HT1080 (cell line): ENCODE data around the gene ZBTB24. TPM values are rescaled to one million over a fixed set of nuclear protein-coding genes. Genes with fewer than 3 reads are reported as not detected.
"Not testable (repeated sequence)": the region's sequence is repeated elsewhere in the genome, so short reads cannot be mapped to it uniquely, and the experiment has no call there.

Experiments
- DNase-seq: peaks from one replicate; pipeline ENCODE4 v3.0.0-alpha.2; 2015; ENCODE audit warnings: low read depth
- polyA plus RNA-seq, 2 experiments: library from polyadenylated mRNA; depleted of rRNA; stranded (reverse); fragments of >200 nt; gene quantifications; 2 replicates each; pipeline ENCODE4 v1.2.3, GENCODE V29; 2015
- total RNA-seq: library from RNA; depleted of rRNA; stranded (reverse); fragments of >200 nt; shearing (Covaris generic); gene quantifications from 2 replicates; pipeline ENCODE4 v1.2.3, GENCODE V29; 2014; rRNA removed

Gene ZBTB24
- total RNA-seq, result 9.6 and 10.8 TPM in 2 replicates
- polyA plus RNA-seq (2015; cell fraction: cytosol; rRNA removed), result 5.9 and 6.6 TPM in 2 replicates
- 8.2 and 9.1 TPM in 2 replicates for polyA plus RNA-seq (2015; cell fraction: nucleus; rRNA removed)

DNA sequence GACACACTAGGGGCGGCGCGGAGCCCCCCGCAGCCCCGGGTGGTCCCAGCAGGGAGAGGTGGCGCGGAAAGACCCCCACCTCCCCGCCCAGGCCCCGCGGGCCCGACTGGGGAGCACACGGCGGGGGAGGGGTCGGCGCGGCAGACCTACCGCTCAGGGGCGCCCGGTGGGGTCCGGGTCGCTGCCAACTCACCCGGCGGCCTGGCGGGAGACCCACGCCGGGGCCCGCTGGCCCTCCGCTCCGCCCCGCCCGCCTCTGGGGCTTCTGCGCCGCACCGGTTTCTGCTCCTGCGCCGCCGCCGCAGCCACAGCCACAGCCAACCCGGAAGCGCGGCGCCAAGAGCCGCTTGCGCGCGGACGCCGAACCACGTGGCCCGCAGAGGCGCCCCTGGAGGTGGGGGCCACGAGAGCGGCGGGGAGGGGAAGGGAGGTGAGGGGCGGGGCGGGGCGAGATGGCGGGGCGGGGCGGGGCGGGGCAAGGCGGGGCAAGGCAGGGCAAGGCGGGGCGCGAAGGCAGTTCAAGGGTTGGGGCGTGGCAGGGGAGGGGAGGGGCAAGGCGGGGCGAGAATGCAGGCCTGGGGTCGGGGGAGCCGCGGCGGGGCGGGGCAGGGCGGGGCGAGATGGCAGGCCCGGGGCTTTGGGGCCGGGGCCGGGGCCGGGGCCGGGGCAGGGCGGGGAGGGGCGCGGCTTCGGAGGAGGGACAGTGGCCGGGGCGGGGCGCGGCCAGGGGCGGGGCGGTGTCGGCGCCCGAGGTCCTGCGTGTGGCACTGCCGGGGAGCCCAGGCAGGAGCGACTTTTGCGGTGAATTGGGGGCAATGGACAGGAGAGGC is at the start of gene ZBTB24:
Gene ZBTB24, minus strand, starts transcription at position 315 of the 830 bp plus-strand sequence. CDS start 1,193 bp downstream, outside the sequence.
- DNase-seq, result peak; percentile 76

DNA sequence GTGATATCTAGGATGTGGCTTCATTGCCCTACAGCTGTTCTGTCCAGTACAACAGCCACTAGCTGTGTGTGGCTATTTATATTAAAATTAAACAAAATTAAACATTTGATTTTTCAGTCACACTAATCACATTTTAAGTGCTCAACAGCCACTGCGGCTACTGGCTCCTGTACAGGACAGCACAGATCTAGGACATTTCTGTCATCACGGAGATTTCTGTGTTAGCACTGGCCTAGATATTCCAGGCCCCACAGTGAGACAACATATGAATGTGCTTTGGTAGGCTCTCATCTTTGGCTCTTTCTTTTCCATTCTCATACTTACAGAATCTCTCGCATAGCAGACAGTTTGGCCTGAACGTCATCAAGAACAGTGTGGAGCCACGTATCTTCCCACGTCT is 48.4 kb upstream of the ZBTB24 start:
- DNase-seq, result no peak

DNA sequence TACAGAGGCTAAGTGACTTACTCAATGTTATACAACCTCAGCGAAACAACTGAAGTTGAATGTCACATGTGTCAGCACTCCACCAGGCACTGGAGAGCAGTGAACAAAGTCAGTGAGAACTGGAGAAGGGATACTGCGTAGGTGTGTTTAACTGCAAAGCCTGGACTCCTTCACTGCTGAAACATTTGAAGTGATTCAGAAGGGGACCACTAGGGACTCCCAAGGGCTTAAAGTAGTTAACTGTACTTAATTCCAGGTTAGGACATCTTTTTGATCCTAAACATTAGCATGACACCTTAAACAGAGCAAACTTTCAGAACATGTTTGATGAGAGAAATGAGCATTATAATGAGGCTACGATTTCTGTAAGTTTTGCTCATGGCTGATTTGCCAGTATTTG is 45.0 kb upstream of the ZBTB24 start:
- DNase-seq, result no peak

DNA sequence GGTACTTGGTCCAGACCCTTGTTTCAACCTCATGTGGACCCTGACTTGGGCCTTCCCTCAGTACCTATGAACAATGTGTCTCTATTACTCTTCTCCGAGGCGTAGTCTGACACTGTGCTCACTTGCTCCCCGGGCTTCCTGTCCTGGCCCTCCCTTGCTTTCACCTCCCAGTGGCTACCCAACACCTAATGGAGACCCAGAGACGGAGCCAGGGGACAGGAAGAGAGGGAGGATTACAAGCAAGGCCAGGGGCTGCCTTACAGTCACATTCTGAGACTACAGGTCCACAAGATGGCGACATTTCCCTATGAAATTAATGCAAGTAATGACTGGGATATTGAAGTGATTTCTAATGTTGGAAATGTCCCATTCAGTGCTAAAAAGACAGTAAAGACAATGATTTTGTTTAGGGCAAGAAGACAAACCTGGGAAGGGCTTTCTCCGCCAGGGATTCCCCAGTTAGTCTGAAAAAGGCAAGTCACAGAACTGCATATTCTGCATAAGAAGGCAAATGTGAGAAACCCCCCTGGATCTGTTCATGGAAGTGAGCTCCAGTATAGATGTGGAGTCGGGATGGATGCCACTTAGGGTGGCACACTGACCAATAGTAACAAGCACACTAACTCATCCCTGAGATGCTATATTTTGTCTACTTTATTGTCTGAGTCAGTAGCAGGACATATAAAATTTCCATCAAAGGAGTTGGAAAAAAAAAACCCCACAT is 44.0 kb upstream of the ZBTB24 start:
- peak; percentile 56 for DNase-seq

DNA sequence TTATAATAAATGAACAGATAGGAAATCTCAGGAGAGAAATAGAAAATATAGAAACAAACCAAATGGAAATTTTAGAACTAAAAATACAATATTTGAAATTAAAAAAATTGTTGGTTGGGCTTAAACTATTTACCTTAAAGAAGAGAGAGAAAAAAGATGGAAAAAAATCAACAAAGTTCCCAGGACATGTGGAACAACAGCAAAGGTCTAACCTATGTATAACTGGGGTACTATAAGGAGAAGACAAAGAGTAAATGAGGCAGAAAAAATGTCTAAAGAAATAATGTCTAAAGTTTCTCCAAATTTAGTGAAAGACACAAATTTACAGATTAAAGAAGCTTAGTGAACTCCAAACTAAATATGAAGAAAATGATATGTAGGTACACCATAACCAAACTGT is 41.1 kb upstream of the ZBTB24 start:
- DNase-seq, result no peak

DNA sequence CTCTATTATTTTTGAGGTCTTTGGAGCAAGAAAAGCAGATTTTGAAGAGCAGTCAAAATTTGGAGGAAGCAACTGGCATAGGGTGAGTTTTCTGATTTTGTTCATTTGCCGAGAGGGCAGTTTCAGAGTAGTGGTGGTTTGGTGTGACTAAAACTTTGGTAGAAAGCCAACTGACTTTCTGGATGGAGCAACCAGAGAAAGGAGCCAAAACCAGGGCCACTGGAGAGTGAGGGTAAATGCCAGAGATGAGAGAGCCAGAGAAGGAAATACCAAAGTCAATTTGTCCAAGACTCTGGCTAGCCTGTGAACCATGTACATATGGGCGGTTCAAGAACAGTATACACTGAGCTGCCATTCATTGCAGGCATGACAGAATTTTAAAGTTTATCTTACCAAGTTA is 40.5 kb upstream of the ZBTB24 start:
- peak; percentile 64 for DNase-seq

DNA sequence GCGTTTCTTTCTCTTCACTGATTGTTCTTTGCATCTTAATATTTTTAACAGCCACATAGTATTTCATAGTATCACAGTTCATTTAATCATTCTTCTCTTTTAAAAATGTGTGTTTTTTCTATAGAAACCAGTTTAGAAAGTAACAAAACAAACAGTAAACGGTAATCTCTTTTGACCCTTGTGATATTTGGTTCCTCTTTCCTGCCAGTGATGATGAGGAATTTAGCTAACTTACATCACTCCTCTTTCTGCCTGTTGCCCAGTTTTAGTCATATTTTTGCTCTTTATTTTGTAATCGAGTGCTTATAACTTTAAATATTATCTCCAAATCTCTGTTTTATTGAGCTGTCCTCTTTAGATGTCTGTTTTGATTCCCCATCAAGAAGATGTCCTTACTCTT is 38.1 kb upstream of the ZBTB24 start:
- DNase-seq, result no peak

DNA sequence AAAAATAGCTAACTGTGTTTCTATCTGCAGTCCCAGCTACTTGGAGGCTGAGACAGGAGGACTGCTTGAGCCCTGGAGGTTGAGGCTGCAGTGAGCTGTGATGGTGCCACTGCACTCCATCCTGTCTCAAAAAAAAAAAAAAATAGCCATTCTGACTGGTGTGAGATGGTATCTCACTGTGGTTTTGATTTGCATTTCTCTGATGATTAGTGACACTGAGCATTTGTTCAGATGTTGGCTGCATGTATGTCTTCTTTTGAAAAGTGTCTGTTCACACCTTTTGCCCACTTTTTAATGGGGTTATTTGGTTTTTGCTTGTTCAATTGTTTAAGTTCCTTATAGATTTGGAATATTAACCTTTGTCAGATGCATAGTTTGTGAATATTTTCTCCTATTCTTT is 36.6 kb upstream of the ZBTB24 start:
- not testable (repeated sequence) for DNase-seq

DNA sequence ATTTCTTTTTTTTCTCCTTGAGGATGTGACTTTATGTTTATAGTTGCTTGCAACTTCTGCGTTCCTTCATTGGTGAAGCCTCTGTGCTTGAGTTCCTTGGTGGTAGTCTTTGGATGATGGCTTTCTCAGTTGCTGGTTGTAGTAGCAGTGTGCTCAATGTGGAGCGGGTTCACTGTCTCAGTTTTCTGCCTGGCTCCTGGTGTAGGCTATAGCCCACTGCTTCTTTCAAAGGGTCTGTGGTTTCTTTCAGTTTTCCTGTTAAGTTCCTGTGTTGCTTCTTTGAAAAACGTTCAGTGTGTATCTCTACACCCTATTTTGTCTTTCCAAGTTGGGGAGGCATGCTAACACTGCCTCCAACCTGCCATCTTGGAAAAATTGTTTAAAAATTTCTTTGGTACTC is 33.9 kb upstream of the ZBTB24 start:
- DNase-seq, result no peak

DNA sequence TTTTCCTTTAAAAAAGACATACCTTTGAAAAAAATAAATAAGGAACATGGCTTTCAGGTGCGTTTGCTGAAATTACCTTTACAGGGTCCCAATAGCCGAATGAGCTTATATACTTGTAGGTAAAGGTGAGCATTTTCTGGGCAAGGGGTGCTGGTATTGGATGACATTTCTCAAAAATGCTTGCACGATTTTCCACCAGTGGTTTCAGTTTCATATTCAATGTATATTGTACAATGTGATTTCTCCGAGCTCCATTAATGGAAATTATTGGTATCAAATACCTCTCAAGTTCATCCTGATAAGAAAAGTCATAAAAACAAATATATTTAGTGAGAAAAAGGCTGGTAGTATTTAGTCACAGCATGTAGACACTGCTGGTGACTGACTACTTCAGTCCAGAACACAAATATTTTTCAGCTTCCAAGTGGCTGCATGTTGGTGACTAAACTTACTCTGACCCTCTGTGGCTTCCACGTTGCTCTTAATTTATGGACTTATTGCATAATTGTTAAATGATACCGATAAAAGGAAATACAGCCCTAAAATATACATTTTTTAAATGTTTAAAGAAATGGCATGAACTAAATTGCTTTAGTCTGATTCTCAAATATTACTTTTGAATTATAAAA is 32.9 kb upstream of the ZBTB24 start:
- no peak for DNase-seq

DNA sequence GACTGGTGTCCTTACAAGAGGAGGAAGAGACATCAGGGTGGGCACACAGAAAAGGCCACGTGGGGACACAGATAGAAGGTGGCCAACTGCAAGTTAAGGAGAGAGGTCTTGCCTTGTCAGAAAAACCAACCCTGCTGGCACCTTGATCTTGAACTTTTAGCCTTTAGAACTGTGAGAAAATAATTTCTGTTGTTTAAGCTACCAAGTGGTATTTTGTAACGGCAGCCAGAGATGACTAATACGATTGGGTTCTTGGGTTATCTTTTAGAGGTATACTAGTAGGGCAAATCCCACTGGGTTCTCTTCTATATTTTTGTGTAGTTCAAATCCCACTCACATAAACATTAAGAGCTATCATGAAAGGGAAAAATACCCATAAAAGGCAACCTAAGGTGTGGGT is 31.9 kb upstream of the ZBTB24 start:
- no peak for DNase-seq

DNA sequence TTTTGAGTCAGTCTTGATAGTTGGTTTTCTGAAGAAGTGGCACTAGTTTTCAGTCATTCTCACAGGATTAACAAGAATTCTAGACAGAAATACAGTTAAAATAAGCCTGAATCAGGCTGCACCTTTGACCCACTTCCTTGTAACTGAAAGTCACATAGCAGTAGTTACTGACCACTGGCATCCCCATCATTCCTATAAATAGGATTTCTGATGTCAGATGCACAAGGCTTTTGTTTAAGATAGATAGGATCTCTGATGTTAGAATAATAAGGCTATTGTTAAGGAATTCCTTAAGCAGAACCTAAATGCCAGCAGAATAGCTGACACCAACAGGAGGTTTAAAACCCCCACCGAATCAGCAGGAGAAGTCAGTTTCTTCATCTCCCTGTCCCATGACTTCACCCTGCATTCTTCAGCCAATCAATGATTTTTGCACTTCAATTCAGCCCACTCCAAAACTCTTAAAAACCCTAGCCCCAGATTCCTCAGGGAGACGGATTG is 30.6 kb upstream of the ZBTB24 start:
- peak; percentile 88 for DNase-seq

DNA sequence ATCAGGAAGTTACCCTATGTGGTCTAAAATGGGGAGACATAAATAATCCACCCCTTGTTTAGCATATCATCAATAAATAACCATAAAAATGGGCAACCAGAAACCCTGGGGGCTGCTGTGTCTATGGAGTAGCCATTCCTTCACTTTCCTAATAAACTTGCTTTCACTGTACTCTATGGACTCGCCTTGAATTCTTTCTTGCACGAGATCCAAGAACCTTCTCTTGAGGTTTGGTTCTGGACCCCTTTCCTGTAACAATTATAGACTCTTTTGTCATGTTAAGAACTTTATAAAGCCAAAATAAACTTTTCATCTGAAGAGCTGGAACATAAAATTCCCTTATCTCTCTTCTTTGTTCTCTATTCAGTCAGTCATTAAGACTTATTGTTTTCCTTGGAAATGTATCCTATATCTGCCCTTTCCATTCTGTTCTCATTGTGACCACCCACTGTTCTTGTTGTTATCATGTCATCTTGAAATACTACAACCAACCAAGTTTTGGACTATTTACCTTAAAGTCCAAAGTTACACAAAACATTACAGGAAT is 29.3 kb upstream of the ZBTB24 start:
- DNase-seq, result no peak

DNA sequence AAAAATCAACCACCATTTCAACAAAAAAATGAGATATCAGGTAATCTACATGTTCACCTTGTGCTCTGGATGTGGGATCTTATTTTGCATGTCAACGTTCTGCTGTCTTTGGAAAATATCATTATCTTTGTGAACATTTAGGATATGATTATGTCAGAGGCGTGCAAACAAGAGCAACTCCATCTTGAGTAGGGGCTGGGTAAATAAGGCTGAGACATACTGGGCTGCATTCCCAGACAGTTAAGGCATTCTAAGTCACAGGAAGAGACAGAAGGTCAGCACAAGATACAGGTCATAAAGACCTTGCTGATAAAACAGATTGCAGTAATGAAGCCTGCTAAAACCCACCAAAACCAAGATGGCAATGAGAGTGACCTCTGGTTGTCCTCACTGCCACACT is 28.8 kb upstream of the ZBTB24 start:
- DNase-seq, result no peak

DNA sequence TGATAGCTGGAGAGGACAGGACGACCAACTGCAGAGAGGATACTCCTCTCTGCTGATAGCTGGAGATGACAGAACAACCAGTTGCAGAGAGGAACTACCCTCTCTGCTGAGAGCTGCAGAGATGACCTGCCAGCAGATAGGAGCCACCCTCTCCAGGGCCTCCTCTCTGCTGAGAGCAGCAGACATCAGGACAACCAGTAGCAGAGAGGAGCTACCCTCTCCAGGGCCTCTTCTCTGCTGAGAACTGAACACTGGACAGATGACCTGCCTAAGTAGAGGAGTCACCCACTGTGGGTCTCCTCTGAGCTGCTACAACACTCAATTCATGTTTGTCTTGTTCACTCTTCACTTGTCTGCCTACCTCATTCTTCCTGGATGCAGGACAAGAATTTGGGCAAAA is 27.3 kb upstream of the ZBTB24 start:
- DNase-seq, result no peak

DNA sequence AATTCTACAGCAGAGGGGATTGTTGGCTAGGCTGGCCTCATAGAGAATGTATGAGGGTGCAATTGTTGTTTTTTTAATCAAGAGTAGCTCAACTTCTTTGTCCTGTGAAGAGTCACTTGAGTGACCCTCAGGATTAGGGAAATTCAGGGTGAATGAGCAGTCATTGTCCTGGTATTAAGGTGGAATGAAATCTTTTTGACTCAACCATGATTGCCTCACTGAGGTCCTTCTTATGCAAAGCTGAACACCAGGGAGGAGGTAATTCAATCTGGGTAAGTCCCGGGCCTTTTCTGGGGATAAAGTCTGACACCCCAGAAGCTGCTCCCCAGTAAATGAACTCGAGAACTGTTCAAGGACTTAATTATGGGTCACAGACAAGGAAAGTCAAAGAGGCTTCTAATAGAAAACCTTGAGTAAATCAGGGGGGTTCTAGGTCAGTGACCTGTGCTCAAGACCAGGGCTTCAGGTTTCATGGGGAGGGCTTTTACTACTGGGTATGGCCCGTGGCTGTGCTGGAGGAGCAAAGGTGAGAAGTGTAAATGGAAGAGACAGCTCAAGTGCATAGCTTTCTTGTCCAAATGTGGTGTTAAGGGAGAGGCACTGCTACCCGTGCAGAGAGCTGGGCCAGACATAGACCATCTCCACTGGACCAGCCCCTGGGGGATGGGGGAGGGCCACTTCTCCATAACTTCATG is 25.3 kb upstream of the ZBTB24 start:
- DNase-seq, result no peak

DNA sequence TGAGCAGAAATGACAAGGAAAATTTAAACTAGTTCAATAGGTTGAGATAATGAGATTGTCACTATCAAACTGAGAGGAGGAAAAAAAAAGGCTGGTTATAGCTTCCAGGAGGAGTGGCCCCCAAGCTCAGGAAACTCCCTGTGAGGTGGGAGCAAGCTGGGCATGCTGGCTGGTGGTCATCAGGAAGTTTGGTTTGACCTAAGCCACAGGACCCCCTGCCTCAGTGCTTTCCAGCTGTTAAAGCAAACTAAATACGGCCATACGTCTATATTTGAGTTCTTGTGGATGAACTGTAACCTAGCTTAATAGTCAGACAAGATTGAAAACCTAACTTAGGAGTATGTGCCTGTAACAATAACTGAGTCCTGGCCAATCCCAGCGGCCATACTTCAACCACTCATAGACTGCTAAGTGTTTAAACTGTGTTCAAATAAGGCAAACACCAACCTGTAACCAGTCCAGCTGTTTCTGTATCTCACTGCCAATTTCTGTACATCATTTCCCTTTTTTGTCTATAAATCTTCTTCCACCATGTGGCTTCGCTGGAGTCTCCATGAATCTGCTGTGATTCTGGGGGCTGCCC is 24.6 kb upstream of the ZBTB24 start:
- no peak for DNase-seq

DNA sequence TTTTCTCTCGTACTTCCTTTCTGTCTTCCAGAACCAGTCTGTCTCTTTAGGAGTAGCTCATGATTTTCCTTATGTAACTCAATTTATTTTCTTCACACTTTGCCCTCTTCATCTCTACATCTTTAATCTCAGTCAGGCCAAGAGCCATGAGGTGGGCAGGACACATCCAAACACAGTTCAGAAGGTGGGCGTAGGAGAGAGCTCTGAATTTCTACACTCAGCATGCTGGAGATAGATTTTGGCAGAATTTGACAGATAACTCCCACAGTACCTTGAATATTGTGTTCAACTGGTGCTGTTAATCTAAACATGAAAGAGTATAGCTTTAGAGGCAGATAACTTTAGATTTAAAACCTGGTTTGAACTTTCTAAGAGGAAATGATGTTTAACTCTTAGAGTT is 23.8 kb upstream of the ZBTB24 start:
- no peak for DNase-seq

DNA sequence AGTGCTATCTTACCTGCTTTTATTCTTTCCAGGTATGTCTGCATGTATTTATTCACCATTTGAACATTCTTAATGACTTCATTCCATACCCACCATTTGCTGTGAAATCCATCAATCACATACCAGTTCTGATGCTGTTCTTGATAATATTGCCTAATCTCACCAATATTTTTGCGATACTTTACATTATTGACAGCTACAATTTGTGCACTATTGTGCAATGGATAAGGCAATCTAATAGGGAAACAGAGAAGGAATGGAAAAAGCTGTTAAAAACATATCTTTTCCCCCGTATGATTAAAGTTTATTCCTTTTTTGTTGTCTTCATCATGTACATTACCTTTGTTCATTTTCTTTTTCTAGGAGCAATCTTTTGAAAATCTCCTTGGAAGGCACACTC is 23.3 kb upstream of the ZBTB24 start:
- no peak for DNase-seq
